Suprapubic skin (tissue), 4 donors: ENCODE data around the gene PANK1.

Experiments
- CTCF ChIP-seq, 2 donors: fragments of 200-600 bp in 1 of 2; fragments of 450-650 bp in 1 of 2; sonication (generic) in 1 of 2; IDR thresholded peaks; one replicate each; pipeline ENCODE4 v1.5.1; 2016 to 2019; ENCODE audit warnings: antibody characterized with exemption in 2 of 2, mild to moderate bottlenecking in 1 of 2, moderate library complexity in 1 of 2
- POLR2A ChIP-seq, 2 donors: fragments of 450-650 bp; IDR thresholded peaks; one replicate each; pipeline ENCODE4 v1.6.1; 2017; ENCODE audit warnings: antibody characterized with exemption in 2 of 2, mild to moderate bottlenecking in 2 of 2, moderate library complexity in 2 of 2
- POLR2AphosphoS5 ChIP-seq, 3 donors: sonication (generic); formaldehyde crosslinking; IDR thresholded peaks; one replicate each; pipeline ENCODE4 v1.6.1; 2017; ENCODE audit warnings: antibody characterized with exemption in 3 of 3

- TF ChIP-seq POLR2A (IDR thresholded peaks at IDR 0.05) = no peak
- TF ChIP-seq CTCF (IDR thresholded peaks at IDR 0.05) = no peak
- TF ChIP-seq POLR2AphosphoS5 (IDR thresholded peaks at IDR 0.05) = no peak
Observed at GRCh38 chr10:89615824-89616223, 29.2 kb downstream of the PANK1 start.
